NCI-H82 (cell line): ENCODE data around the gene CBX2.

Experiments used
- DNase-seq: peaks from one replicate; lab custom pipeline; 2025; lab: John Stamatoyannopoulos, UW

CBX2 gene

GRCh38 chr17:79786930-79787643 lies 9.1 kb downstream of the CBX2 start:
- no peak for DNase-seq

DNA sequence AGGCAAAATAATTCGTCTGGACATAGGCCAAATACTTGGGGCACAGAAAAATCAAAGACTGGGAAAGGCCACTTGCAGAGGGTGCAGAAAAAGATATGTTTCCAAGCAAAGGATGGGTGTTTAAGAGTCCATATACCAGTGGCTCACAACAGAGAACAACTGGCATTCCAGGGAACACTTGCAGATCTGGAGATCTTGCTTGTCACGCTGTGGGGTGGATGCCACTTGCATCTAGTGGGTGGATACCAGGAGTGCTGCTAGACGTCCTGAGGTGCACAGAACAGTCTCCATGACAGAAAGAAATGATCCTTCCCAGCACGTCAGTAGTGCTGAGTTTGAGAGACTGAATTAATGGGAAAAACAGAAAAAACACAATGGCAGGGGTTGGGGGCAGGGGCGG lies 10.5 kb downstream of the CBX2 start:
- DNase-seq = no peak

DNA sequence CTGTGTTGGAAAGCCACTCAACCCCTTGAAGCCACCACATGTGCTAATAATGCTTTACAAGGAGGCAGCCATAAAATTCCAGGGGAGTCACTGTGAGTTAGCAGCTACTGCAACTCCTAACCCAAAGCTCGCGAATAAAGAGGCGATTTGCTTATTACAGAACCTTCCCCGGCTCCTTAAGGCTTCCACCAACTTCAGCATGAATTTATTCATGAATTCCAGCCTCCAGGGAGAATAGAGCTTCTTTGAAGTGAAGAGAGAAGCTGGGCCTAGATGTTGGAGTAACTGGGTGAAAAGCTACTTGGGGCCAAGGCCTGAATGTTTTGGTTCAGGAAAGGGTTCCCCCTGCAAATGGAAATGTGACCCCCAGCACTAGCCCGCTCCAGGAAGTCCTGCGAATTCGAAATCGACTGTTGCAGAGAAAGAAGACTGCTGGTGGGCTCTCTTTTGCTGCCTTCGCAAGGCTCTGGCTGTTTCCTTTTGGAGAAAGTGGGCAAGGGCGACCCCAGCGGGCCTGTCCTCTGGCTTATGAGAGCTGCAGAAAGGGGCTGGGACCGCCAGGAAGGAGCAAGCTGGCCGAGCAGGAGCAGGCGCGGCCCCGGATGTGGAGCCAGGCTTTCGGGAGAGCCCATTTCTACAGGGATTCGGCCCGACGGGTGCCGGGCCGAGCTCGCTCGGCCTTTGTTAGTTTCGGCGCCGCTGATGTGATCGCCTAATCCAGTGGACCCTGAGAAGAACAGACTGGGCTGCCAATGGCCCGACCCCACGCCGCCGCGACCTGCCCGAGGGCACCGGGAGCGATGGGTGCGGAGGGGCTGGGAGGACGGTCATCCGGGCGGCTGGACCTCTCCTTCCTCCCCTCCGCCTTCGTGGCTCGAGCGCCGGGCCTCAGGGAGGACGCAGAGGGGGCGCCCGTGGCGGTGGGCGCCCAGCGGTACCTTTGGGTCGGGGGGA lies 11.3 kb downstream of the CBX2 start:
- peak; percentile 64 for DNase-seq

GRCh38 chr17:79789943-79790804 lies 12.2 kb downstream of the CBX2 start:
- peak; percentile 78 for DNase-seq

GRCh38 chr17:79790805-79791734 lies 13.1 kb downstream of the CBX2 start:
- peak; percentile 66 for DNase-seq

DNA sequence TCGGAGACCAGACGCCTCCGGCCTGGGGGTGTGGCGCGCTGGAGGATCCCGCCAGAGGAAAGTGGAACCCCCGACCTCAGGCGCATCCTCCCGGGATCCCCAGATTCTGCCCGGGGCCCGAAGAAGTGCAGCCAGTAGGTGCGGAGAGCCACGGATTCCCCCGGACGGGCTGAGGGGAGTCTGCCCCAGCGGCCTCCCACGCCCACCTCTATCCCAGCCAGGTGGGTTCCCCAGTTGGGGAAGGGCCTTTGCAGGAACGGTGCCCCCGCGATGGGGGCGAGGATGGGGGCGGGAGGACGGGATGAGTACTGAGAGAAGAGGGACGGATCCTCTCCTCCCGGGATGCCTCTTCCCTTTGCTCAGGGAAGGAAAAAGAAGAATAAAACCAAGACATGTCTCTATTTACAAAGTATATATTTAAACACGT lies 13.8 kb downstream of the CBX2 start:
- no peak for DNase-seq

DNA sequence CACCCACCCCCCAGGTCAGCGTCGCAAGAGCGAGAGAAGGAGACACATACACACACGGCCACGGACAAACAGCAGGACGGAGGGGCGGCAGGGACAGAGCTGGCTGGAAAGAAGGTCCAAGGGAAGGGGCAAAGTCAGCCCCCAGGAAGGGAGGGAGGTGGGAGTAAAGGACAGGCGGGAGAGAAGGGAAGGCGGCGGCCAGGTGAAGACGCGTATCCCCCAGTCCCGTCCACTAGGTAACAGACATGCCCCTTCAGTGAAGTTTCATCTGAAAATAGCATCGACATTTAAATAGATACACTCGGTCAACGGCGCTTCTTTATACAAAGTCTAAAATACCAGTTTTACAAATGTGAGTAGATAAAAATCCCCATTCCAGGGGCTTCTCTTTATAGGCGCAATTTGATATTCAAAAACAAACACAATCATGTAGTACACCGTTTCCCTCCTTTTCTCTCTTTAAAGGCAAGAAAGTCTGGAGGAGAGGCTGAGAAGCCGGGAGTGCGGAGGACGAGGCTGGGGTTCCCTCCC lies 14.5 kb downstream of the CBX2 start:
- no peak for DNase-seq

- DNase-seq = peak; percentile 43
These were observed 15.3 kb downstream of the CBX2 start for GRCh38 chr17:79792984-79793923.

DNA sequence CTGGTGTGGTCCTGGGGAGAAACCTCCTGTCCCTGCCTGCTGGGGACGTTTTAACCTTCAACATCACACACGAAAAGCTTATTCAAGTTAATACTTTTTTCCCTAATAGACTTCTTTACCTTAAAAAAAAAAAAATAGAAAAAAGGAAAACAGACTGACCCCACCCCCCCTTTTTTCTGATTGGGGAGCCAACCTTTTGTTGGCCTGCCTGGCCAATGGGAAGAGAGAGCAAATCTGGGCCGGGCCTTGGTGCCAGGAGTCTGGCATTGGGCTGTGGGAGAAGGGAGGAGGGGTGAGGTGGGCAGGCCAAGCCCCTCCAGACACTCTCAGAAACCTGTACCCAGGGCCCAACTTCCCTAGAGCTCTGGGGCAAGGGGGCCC lies 16.0 kb downstream of the CBX2 start:
- peak; percentile 77 for DNase-seq

DNA sequence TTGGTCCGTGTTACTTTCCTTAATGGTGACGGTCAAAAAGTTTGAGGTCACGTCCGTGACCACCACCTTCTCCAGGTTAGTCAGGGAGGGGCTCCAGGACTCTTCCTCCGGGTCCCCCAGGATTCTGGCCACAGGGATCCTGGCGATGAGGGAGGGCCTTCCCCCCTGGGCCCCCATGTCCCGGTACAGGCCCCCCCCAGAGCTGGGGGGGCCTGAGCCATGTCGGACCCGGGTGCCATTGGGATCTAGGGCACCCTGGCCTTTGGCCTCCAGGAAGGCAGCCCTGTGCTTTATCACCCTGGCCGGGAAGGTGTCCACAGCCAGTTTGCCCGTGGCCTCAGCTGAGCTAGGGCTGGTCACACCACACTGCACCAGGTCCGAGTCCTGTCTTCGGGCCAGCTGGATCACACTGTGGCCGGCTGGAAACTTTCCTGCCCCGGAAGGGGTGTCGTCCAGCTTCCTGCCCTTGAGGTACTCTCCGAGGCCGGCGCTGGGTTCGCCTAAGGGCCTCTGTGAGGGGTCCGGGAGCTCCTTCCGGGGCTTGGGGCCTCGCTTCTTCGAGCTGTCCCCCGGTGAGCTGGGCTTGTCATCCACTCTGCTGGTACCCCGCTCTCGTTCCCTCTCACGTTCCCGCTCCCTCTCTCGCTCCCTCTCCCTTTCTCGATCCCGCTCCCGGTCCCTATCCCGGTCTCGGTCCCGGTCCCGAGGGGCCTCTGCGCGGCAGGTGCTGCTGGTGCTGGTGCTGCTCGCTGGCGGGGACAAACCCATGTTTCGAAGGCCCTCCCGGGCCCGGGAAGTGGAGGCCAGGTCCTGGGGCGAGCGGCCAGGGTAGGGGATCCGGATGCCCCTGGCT lies 16.9 kb downstream of the CBX2 start:
- DNase-seq = no peak

GRCh38 chr17:79795795-79796443 lies 18.0 kb downstream of the CBX2 start:
- no peak for DNase-seq

DNA sequence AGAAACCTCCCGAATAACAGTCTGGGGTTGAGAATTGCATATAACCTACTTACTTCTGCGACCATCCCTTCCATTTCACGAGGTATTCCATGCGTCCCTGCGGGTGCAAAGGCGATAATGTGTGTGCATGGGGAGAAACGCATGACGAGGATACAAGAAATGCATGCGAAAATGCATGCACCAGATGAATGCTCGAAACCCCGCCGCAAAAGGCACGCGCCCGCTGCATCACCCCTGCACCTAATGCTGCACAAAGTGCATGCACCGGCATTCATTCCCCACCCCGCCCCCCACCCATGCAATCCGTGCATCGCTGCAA lies 18.5 kb downstream of the CBX2 start:
- no peak for DNase-seq

DNA sequence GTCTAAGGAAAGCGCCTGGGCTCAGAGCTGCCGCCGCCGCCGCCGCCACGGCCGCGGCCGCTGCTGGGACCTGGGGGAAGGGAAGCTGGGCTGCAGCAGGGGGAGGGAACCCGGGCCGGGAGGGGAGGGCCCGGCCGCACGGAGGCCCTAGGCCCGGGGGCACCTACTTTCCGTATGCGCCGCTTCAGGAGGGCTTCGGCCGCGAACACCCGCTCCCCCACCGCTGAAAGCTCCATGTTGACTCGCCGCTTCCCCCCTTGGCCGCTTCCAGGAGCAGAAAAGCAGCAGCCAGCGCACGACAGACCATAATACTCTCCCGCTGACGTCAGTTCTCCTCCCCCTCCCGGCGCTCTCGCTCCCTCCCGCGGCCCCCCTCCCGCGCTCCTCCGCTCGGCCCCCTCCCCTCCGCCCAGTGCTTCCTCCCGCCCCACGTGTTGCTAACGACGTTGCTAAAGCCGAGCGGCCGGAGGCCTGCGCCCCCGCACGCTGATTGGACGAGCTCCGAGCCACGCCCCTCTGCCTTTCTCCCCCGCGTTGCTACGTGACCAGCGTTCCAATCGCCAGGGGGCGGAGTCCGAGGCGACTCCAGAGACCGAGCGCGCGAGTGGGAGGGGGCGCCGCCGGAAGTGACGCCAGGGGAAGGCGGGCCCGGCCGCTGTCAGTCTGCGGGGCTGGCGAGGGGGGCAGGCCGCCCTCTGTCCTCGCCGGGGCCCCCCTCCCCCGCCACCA lies 19.0 kb downstream of the CBX2 start, which contains the start of gene CBX8:
TSS of gene CBX8 (minus strand) at position 315 of the 729 bp plus-strand sequence. CDS start at position 236, 79 bp downstream.
- peak; percentile 100 for DNase-seq

DNA sequence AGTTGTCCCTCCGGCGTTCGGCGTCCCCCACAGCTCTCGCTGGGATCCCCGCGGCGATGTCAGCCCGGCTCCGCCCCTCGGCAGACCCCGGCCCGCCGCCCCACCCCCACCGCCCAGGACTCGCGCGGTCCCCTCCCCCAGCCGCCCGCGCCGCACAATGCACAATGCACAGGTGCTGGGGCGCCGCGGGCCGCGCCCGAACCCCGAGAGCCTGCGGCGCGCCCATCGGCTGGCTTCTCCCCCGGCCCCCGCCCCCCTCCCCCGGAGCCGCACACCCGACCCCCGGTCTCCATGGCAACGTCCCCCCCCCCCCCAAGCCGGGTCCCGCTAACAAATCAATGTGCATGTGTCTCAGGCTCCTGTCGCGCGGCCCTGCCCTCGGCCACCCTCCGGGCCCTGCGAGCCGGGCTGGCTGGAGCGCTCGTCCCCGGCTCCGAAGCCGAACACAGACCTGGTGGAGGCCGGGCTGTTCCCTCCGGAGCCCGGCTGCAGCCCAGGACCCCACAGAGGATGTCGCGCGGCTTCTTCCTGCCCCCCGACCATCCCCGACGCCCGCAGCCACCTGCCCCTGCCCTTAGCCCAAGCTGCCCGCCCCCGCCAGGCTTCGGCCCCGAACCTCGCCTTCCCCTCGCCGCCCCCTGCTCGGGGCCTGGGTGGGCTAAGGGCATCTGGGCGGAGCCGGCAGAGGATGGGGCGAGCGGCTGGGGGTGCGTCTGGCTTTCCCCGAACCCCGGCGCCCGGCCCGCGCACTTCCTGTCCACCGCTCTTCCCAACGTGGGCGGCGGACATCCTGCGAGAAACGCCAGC lies 19.7 kb downstream of the CBX2 start:
- DNase-seq = peak; percentile 83

- no peak for DNase-seq
These were observed 20.6 kb downstream of the CBX2 start for GRCh38 chr17:79798299-79799173.

GRCh38 chr17:79799174-79799537 lies 21.2 kb downstream of the CBX2 start:
- DNase-seq = no peak
